Panc1 (cell line): ENCODE measurements around the gene KLRD1.

Experiments
- POLR2AphosphoS5 ChIP-seq: IDR thresholded peaks from 2 replicates; pipeline ENCODE4 v1.6.1; 2012; ENCODE audit warnings: mild to moderate bottlenecking, low read depth, low read length, moderate library complexity
- TCF7L2 ChIP-seq: IDR thresholded peaks from 2 replicates; pipeline ENCODE4 v1.6.1; 2011; ENCODE audit warnings: mild to moderate bottlenecking, low read depth, low read length, inconsistent platforms
- TF ChIP-seq, protein P1 (sequence below): fragments of 450-650 bp; IDR thresholded peaks from 2 replicates; pipeline ENCODE4 v1.5.1; 2017; ENCODE audit warnings: mild to moderate bottlenecking
- TF ChIP-seq, protein P2 (sequence below), 2 experiments: IDR thresholded peaks; 2 replicates each; pipeline ENCODE4 v1.6.1; 2011 to 2012; ENCODE audit warnings: low read depth in 2 of 2, control low read depth in 1 of 2, low read length in 1 of 2, mild to moderate bottlenecking in 1 of 2, moderate library complexity in 1 of 2; ENCODE audit not compliant: insufficient read depth in 1 of 2

DNA sequence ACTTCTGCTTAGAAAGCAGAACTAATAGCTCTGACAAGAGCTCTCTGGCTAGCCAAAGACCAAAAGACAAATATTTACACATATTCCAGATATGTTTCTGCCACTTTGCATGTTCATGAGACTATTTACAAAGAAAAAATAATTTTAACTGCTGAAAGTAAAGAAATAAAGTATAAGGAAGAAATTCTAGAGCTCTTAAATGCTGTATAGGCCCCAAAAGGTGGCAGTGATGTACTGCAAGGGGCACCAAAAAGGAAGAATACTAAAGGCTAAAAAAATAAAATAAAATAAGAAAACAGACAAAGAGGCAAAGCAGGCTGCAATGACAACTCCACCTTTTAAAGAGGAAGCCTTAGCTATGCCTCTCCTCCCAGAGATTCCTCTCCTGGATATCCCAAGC is 59.2 kb downstream of the KLRD1 start:
- TF ChIP-seq, protein P1, sequence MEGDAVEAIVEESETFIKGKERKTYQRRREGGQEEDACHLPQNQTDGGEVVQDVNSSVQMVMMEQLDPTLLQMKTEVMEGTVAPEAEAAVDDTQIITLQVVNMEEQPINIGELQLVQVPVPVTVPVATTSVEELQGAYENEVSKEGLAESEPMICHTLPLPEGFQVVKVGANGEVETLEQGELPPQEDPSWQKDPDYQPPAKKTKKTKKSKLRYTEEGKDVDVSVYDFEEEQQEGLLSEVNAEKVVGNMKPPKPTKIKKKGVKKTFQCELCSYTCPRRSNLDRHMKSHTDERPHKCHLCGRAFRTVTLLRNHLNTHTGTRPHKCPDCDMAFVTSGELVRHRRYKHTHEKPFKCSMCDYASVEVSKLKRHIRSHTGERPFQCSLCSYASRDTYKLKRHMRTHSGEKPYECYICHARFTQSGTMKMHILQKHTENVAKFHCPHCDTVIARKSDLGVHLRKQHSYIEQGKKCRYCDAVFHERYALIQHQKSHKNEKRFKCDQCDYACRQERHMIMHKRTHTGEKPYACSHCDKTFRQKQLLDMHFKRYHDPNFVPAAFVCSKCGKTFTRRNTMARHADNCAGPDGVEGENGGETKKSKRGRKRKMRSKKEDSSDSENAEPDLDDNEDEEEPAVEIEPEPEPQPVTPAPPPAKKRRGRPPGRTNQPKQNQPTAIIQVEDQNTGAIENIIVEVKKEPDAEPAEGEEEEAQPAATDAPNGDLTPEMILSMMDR: no peak; the same call in 1 of the 2 replicates
- TF ChIP-seq, protein P2, sequence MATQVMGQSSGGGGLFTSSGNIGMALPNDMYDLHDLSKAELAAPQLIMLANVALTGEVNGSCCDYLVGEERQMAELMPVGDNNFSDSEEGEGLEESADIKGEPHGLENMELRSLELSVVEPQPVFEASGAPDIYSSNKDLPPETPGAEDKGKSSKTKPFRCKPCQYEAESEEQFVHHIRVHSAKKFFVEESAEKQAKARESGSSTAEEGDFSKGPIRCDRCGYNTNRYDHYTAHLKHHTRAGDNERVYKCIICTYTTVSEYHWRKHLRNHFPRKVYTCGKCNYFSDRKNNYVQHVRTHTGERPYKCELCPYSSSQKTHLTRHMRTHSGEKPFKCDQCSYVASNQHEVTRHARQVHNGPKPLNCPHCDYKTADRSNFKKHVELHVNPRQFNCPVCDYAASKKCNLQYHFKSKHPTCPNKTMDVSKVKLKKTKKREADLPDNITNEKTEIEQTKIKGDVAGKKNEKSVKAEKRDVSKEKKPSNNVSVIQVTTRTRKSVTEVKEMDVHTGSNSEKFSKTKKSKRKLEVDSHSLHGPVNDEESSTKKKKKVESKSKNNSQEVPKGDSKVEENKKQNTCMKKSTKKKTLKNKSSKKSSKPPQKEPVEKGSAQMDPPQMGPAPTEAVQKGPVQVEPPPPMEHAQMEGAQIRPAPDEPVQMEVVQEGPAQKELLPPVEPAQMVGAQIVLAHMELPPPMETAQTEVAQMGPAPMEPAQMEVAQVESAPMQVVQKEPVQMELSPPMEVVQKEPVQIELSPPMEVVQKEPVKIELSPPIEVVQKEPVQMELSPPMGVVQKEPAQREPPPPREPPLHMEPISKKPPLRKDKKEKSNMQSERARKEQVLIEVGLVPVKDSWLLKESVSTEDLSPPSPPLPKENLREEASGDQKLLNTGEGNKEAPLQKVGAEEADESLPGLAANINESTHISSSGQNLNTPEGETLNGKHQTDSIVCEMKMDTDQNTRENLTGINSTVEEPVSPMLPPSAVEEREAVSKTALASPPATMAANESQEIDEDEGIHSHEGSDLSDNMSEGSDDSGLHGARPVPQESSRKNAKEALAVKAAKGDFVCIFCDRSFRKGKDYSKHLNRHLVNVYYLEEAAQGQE (IDR thresholded peaks at IDR 0.05; ENCODE audit: insufficient read depth in 1 of 2, low read depth in 2 of 2, low read length in 1 of 2): no peak
- TF ChIP-seq POLR2AphosphoS5 (no peak), TCF7L2 (no peak)
